Occipital lobe (tissue), 3 donors: Measurements from ENCODE around the gene GPR156. TPM values are rescaled to one million over a fixed set of nuclear protein-coding genes. Genes with fewer than 3 reads are reported as not detected.

Source experiments
- DNase-seq: peaks from one replicate; lab custom pipeline; 2025; lab: John Stamatoyannopoulos, UW
- small RNA-seq: library from RNA; depleted of rRNA; stranded (forward); fragments of <200 nt; gene quantifications from one replicate; pipeline ENCODE3, GENCODE V24; 2014
- total RNA-seq: library from RNA; depleted of rRNA; stranded (reverse); fragments of >200 nt; gene quantifications from one replicate; pipeline ENCODE4 v1.2.3, GENCODE V29; 2014

Gene GPR156
- total RNA-seq, 1 donor from 2014 or later = 5.6 TPM

GRCh38 chr3:120125992-120126391 lies 159.0 kb downstream of the GPR156 start:
- DNase-seq = no peak

GRCh38 chr3:120119846-120120510 lies 165.0 kb downstream of the GPR156 start:
- no peak for DNase-seq

Small RNA genes within 50 kb of the gene (small RNA-seq; reads per million reads assigned to genes)
- gene RF00019 (not detected), gene RN7SL397P (not detected)

Other genes starting within 250 kb of the GPR156 start
- gene GSK3B, start 190.8 kb downstream of the GPR156 start, total RNA-seq = 117 TPM
- 32.6 TPM for gene LRRC58, start 64.1 kb upstream of the GPR156 start, total RNA-seq
- 63.8 TPM for gene FSTL1, start 165.8 kb upstream of the GPR156 start, total RNA-seq